ENCODE results near the gene GRM1. TPM values are rescaled to one million over a fixed set of nuclear protein-coding genes. Genes with fewer than 3 reads are reported as not detected.

Gene GRM1
- total and polyA plus RNA-seq, 9 of the 15 experiments (the other 6 are each of a cell fraction or from before 2014, with no cell fraction given): not detected

GRCh38 chr6:146445233-146445632, 416.4 kb downstream of the GRM1 start:
- intact Hi-C loops (cut with micrococcal nuclease): no loop called here
- Histone ChIP-seq H3K4me2 (ENCODE audit: insufficient read depth, low read length) (no peak overlapping the region), H3K9me3 (replicated peaks; ENCODE audit: control insufficient read depth, insufficient read depth, low read depth, low read length) (no peaks in the 10 kb centered on the region), H3K9ac (ENCODE audit: insufficient read depth in 1 of 2, low read depth in 2 of 2, low read length in 2 of 2) (no peak overlapping the region), H3K4me1 (replicated peaks in 1 of 2; ENCODE audit: control insufficient read depth in 2 of 2, insufficient read depth in 2 of 2, low read length in 2 of 2) (peaks cover 0 to 3% of the 10 kb centered on the region in 2 experiments; a peak in 1 of 5 replicates), H4K20me1 (replicated peaks; ENCODE audit: control insufficient read depth, insufficient read depth, low read length) (no peaks in the 10 kb centered on the region), H3K4me3 (no peak overlapping the region), H3K9me1 (ENCODE audit: control insufficient read depth, insufficient read depth, low read length) (no peaks in the 10 kb centered on the region), H3K36me3 (ENCODE audit: control insufficient read depth, insufficient read depth, low read length) (no peaks in the 10 kb centered on the region), H3K79me2 (ENCODE audit: control insufficient read depth, insufficient read depth, low read length) (no peaks in the 10 kb centered on the region), H3K27me3 (ENCODE audit: control insufficient read depth in 2 of 2, insufficient read depth in 2 of 2, low read length in 2 of 2) (no peaks in the 10 kb centered on the region), H2AFZ (ENCODE audit: low read depth, low read length) (no peak overlapping the region), H3K27ac (ENCODE audit: extremely low read depth, low read depth, low read length) (no peak overlapping the region)
- ATAC-seq (no peak), FAIRE-seq (no peak), DNase-seq (ENCODE audit: extremely low read depth in 1 of 4, low spot score in 3 of 4) (no peak)
- CTCF ChIA-PET (ENCODE audit: low intra/inter-chr PET ratio): no interaction called here
- no TSS peak for BruUV-seq (replicated peaks)
- POLR2A ChIA-PET: no interaction called here
- 6% methylated on average over 4 of the region's 4 CpGs for WGBS (ENCODE audit: insufficient coverage, low coverage, missing lambda C conversion rate)
- in situ Hi-C loops (cut with MboI): no loop called here
- TF ChIP-seq CREB1 (IDR thresholded peaks at IDR 0.05) (no peak), CREB1 (CRISPR knock-in tag; IDR thresholded peaks at IDR 0.05) (no peak), BRF1 (IDR thresholded peaks at IDR 0.05; ENCODE audit: borderline replicate concordance, extremely low read depth, insufficient read length) (no peak), SAFB (IDR thresholded peaks at IDR 0.05; ENCODE audit: borderline replicate concordance, low read depth, low read length) (no peak), NFE2 (IDR thresholded peaks at IDR 0.05; ENCODE audit: low read depth) (no peak), ZNF354B (CRISPR knock-in tag; IDR thresholded peaks at IDR 0.05) (no peak), RNF2 (IDR thresholded peaks at IDR 0.05) (no peak), SRF (CRISPR knock-in tag; IDR thresholded peaks at IDR 0.05) (no peak), MTA3 (IDR thresholded peaks at IDR 0.05; ENCODE audit: borderline replicate concordance) (no peak), HINFP (tag; conservative IDR thresholded peaks at IDR 0.05; ENCODE audit: low read depth) (no peak), RFX1 (IDR thresholded peaks at IDR 0.05) (no peak), ZBTB1 (CRISPR knock-in tag; IDR thresholded peaks at IDR 0.05; ENCODE audit: borderline replicate concordance, low read depth) (no peak), ETV1 (tag; conservative IDR thresholded peaks at IDR 0.05; ENCODE audit: low read depth) (no peak), ZNF507 (tag; conservative IDR thresholded peaks at IDR 0.05) (no peak), SNIP1 (IDR thresholded peaks at IDR 0.05; ENCODE audit: low read depth) (no peak), ILF3 (IDR thresholded peaks at IDR 0.05; ENCODE audit: borderline replicate concordance) (no peak), STAT6 (CRISPR knock-in tag; IDR thresholded peaks at IDR 0.05) (no peak)
- TF ChIP-seq, protein P1, sequence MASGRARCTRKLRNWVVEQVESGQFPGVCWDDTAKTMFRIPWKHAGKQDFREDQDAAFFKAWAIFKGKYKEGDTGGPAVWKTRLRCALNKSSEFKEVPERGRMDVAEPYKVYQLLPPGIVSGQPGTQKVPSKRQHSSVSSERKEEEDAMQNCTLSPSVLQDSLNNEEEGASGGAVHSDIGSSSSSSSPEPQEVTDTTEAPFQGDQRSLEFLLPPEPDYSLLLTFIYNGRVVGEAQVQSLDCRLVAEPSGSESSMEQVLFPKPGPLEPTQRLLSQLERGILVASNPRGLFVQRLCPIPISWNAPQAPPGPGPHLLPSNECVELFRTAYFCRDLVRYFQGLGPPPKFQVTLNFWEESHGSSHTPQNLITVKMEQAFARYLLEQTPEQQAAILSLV (tag; IDR thresholded peaks at IDR 0.05): no peak
- TF ChIP-seq, protein P2, sequence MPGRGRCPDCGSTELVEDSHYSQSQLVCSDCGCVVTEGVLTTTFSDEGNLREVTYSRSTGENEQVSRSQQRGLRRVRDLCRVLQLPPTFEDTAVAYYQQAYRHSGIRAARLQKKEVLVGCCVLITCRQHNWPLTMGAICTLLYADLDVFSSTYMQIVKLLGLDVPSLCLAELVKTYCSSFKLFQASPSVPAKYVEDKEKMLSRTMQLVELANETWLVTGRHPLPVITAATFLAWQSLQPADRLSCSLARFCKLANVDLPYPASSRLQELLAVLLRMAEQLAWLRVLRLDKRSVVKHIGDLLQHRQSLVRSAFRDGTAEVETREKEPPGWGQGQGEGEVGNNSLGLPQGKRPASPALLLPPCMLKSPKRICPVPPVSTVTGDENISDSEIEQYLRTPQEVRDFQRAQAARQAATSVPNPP (IDR thresholded peaks at IDR 0.05; ENCODE audit: borderline replicate concordance, insufficient read depth, insufficient read length): no peak
